Measurements from ENCODE around the gene CASP4.
A peak's percentile ranks its signal among the peaks of the same experiment; 100 is the strongest.
"Not testable (repeated sequence)": the region's sequence is repeated elsewhere in the genome, so short reads cannot be mapped to it uniquely, and the experiment has no call there.

Gene CASP4

DNA sequence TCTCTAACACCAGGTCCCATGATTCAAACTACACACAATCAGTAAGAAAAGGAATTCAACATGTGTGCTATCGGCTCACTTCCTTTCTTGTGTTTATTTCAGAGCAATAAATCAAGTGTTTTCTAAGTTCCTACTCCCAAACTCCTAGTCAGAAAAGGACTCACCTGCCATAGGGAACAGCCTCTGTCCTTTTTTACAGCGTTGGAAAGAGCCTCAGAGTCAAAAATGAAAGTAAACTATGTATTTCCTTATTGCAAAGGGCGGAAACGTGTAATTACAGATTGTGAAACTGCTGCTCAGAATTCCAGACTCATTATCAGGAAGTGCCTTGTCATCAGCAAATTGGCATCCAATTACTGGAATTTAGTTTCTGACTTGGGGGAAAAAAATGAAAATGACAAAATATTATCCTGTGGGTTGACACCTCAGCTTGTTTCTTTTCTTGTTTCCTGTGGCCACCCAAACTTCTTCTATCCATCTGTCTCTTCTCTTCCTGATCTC lies at the start of gene CASP4:
CASP4 (minus strand) TSS at position 220 of the 501 bp plus-strand sequence; CDS start at position 171, 49 bp downstream.
- no peak for DNase-seq

DNA sequence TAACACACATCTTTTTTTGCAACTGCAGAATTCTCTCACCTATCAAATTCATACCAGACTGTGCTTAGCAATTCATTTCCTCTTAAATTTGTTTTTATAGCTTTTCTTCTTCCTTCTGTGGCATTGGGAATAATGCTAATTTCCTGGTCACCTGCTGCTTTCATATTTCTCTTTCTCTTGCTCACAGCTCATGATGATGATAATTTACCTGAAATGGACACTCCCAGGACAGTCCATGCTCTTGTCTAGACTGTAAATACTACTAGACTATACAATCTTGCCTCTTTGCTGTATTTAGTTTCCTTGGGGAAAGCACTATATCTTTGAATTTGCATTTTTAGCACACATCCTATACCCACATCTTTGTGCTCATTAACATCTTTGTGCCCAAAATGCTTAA lies 39.1 kb upstream of the CASP4 start:
- no peak for DNase-seq

DNA sequence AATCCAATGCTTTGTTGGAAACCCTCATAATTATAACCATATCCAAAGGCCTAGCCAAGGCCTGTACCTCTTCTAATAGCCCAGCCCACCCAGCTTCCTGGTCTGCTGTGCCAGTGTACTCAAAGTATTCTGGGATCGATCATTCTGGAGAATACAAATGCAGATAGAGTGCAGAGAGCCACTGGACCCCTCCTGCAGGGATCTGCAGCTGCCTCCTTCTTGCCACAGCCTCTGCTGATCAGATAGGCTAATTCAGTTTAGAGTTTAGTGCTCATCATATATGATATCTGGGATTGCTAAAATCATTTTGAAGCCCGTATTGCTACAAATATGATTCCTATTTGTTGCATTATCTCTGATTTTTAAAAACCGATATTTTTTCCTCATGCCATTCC lies 37.1 kb upstream of the CASP4 start:
- no peak for DNase-seq

DNA sequence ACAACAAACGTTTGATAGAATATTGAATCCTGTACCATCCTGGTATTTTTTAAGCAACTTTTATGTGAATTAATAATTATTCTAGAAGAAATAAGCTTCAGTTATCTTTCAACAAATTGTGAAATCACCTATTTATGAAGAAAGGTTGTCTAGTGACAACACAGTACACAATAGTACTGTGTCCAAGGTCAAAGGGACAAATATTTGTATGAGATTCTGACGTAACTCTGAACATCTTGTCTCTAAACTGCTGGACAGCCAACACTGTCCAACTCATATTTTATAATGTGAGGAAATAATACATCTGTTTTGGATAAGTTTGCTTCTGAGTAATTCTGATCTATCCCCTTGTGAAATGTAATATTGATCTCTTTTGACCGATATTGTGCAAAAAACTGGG lies 35.6 kb upstream of the CASP4 start:
- no peak for DNase-seq

DNA sequence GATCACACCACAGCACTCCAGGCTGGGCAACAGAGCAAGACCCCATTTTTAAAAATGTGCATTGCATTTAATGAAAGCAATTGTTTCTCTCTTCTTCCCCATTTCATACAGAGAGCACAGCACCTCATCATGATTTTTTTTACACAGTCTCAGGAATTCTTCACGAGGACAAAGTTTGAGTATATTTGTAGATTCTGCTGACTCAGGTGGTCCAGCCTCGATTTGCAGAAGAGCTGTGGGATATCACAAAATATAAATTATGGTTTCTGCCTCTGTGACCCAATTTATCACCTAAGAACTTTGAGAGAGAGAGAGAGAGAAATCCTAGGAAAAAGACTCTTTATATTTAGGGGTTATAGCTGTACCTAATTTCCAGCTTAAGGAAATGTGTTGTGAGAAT lies 34.8 kb upstream of the CASP4 start:
- no peak for DNase-seq

DNA sequence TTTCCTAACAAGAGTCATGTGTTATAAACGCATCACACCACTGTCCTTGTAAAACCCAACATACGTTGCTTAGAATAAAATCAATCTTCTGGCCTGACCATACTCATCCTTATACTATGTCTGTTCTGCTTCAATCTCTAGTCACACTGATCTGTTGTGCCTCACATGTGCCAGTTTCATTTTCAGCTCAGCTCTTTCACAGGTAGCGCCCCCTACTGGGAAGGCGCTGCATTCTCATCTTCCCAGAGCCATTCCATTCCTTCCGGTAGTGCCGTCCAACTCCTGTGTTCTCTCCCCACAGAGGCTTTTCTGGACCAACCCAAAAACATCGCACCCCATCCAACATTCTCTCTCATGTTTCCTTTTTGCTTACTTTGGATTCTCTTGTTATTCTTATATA lies 32.4 kb upstream of the CASP4 start:
- DNase-seq: peak; percentile 30

DNA sequence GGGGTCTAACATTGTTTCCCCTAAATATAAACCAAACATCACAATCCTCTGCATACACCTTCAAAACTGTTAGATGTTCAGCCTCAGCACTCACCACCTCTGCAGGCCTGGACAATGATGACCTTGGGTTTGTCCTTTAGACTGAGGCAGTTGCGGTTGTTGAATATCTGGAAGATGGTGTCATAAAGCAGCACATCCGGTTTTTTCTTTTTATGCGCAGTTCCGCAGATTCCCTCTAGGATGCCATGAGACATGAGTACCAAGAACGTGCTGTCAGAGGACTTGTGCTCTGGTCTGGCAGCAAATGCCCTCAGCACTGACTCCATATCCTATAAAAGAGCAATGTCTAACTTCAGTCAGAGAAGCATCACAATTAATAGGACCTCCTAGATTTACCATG lies 31.8 kb upstream of the CASP4 start:
- DNase-seq: no peak

DNA sequence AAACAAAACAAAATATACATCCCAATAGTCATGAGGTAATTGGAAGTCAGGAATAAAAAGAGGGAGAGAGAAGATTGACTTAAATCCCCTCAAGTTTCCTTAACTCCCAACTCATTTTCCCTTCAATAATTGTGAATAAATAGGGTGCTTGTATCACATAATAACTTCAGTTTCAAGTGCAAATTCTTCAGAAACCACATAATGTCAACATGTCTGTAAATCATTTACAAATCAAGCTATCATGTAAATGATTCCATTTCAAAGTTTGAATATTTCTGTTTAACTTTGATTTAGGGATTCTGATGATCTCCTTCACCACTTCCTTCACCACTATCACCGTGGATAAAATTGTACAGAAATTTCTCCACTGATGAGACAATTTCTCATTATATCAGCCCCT lies 31.3 kb upstream of the CASP4 start:
- DNase-seq: no peak

DNA sequence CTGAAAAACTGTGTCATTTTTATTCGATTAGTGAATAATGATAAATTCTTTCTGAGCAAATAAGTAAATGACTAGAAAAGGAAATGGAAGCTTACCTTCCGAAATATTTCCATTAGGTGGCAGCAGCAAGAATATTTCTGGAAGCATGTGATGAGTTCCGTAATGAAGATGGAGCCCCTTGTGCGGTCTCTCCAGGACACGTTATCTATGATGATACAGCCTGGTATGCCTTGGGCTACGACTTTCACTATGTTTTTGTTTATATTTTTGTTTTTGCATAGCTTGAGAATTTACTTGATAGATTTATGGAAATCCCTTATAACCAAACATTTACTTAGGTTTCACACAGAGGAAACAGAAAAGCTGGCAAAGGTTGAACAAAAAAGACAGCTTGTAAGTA lies 28.9 kb upstream of the CASP4 start:
- no peak for DNase-seq

DNA sequence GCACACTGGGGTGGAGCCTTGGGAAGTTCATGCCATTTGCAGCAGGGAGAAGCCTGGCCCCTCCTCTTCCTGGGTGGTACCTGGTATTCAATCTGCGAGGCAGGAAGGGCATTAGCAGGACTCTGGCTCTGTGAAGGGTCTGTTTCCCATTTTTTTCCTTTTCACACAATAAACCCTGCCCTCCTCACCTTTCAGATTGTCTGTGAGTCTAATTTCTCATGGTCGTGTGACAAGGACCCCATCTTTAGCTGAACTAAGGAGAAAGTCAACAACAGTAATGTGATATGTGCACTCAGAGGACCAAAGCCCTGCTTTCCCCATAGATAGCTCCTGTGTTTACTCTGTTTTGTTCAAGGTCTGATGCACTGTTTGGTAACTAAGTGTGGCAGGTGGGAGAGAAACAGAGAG lies 26.6 kb upstream of the CASP4 start:
- DNase-seq: no peak

DNA sequence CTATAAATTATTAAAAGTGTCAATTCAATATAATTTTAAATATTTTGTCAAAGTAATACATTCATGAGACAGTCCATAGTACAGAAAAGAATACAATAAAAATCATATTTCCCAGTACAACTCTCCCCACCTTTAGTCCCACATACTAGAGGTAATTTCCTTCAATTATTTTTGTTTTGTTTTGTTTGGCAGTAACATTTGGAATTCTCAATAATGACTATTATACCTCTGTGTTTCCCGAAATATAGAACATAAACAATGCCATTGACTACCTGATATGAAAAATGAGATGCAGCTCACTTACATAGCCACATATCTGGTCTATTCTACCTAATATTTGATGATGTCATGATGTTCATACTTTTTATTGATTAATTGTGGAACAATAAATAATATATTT lies 24.4 kb upstream of the CASP4 start:
- no peak for DNase-seq

DNA sequence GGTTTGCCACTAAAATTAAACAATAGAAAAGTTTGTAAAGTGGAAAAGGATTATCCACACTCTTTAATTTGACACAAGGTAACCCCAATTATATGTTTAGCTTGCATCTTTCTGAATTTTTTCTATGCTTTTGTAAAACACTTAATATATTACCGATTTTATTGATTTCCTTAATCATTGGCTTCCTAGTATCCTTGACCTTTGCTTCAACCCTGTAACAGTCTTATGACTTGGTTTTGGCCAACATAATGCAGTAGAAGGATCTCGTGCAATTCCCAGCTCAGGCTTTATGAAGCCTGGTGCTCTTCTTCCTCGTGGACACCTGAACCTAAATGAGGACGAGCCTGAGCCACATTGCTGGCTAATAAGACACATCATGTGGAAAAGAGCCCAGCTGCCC lies 23.6 kb upstream of the CASP4 start:
- no peak for DNase-seq

DNA sequence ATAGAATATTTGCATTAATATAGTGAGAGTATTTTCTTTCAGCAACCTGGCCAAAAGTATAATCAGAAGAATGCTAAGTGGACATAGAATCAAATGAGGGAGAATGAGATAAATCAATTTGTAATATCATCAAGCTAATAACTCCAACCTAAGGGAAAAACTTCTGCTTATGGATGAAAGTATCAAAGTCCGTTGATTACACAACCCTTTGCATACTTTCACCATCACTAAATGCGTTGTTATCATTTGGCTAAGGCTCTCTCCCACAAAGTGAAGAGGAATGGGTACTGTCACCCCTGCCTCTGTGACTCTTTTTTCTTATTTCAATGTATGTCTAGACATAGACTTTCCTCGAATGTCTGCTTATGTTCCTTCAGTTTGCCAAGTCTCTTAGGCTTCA lies 16.4 kb upstream of the CASP4 start:
- no peak for DNase-seq

DNA sequence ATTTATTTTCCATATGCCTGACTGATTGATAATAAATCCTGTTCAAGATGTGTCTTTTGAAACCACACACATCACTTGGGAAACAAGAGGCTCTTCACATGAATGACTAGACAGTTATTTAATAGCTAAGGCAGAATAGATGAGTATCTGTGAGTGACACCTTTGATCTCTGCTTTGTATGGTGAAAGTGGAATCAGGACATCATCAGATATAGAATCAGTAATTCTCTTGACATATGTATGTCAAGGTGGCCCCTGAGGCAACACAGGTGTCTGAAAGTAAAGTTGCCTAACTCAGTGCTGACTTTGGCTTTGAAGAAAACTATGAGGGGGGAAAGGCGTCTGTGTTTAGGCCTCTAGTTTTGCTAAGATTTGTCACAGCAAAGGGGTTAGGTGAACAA lies 11.5 kb upstream of the CASP4 start:
- DNase-seq: no peak

DNA sequence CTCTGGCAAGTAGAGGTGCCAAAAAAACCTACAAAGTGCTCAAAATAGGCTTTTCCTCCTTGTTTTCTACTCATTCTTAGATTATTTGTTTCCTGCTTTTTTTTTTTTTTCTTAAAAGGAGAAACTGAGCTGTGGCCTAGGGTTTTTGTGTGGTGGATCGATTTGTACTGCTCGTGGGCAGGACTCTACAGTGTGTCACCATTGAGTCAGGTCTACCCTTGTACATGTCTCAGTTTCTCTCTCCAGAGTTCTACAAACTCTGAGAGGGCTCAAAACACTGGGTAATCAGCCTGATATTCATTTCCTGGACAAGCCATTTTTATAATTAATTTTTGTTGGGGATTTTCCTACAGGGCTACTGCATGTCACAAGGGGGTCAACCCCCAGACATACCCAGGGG lies 5.2 kb upstream of the CASP4 start:
- no peak for DNase-seq

DNA sequence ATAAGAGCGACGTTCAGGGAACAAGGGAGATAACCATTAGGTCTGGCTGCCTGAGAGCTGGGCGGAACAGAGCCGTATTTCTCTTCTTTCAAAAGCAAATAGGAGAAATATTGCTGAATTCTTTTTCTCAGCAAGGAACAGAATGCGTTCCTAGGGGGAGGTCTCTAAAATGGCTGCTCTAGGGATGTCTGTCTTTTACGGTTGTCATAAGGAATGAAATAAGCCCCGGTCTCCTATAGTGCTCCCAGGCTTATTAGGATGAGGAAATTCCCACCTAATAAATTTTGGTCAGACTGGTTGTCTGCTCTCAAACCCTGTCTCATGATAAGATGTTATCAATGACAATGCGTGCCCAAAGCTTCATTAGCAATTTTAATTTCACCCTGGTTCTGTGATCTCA lies 4.5 kb upstream of the CASP4 start:
- not testable (repeated sequence) for DNase-seq

DNA sequence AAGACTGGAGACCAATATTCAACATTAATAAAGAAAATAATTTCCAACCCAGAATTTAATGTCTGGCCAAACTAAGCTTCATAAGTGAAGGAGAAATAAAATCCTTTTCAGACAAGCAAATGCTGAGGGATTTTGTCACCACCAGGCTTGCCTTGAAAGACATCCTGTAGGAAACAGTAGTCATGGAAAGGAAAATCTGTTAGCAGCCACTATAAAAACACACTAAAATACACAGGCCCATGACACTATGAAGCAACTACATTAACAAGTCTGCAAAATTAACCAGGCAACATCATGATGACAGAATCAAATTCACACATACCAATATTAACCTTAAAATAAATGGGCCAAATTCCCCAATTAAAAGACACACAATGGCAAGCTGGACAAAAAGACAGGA lies 2.4 kb upstream of the CASP4 start:
- no peak for DNase-seq

DNA sequence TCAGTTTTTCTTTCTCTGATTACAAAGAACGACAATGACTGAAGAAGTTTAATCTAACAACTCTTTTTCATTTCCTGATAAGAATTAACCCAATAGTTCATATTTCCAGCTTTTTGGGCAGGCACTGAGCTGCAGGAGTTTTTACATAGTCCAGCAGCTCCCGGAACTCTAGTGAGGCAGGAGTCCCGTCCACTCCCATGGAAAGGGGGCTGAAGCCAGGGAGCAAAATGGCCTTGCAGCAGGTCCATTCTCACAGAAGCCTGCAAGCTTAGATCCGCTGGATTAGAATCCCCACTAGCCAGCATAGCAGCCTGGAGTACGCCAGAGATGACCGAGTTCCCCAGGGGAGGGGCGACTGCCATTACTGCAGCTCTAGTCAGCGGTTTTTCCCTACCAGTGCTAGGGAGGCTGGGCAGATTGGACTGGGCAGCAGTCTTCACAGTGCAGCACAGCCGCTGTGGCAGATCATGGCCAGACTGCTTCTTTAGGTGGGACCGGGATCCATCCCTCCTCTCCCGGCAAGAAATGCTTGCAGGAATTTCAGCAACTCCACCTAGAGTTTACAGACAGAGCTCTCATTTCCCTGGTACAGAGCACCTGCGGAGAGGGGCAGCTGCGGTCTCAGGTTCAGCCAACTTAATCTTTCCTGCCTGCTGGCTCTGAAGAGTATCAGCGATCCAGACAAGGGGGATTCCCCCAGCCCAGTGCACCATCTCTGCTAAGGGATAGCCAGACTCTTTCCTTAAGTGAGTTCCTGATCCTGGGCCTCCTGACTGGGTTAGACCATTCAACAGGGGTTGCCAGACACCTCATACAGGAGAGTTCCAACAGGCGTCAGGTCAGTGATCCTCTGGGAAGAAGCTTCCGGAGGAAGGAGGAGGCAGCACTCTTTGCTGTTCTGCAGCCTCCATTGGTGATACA lies 742 bp upstream of the CASP4 start:
- no peak for DNase-seq

DNA sequence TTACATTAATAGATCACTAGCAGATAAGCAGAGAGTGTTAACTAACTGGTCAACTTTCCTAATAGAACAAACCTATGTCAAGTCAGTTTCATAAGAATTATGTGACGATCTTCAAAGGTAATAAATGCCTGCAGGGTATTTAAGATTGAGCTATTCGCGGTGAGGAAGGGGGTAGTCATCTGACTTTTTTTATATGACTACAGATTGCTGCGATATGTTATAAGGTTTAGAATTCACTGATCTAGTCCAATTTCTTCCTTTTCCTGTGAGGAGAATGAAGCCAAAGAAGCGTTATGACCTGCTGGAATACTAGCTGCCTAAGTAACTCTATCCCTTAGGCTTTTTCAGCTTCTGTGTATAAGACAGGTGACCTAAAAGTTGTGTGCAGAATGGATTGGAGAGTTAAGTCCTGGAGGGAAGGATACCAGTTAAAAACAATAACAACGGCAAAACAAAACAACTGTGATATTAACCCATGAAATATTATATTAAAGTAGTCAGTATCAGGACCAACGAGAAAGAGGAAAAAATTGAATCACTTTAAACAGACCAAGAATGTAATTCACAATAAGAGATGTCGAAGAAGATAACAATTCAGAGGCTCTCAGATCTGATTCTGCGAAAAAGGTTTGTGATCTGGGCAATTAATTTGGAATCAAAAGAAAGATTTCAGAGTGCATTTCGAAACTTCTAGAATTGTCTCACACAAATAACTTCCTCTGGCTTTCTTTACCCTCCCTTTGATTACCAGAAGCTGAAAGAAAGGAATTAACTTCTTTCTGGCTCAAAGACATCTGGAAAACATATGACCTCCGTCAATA lies 630 bp downstream of the CASP4 start:
- DNase-seq: no peak

DNA sequence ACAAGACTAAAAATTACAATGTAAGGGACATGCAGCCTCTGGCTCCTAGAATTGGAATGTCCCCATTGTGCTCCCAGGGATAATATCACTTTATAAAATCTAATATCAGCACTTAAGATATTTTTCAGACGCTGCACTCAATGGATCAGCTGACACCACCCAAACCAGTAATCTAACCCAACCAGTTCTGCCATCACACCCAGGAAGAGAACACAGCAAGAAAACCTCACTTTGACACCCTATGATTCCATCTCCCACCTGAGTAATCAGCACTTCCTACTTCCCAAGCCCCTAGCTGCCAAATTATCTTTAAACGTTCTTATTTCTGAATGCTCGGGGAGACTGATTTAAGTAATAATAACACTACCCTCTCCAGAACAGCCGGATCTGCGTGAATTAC lies 2.6 kb downstream of the CASP4 start:
- no peak for DNase-seq

DNA sequence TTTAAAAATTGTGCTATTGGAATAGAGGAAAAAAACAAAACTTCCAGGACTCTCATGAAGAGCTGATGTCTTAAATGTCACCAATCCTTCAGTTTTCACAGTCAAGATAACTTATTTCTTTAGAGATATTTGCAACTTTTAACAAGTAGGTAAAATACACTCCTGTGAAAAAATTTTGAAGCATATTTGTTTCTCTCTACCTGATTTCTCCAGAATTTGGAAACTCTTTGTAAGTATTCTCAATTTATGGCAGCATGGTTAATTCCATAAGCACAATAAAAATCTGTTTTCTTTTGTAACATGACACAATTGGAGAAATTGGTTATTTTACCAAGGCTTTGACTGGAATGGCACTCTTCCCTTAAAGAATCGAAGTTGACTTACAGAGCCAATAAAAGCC lies 4.1 kb downstream of the CASP4 start:
- DNase-seq: no peak

DNA sequence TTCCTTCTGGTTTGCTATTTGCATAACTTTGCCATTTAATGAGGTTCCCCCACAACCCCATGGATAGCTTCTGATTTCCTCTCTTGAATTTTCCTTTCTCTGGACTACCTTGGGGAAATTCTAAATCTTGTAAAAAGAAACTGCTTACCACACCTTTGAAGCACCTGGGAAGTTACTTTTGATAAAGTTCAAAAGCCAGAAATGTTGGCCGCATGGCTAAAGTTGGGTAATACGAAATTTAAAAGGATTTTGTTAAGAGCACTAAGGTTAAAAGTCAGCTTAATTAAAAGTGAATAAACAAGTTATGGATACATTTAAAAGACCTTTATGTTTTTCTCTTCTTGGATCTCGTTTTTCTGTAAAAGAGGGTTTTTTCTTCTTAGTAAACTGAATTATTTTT lies 5.5 kb downstream of the CASP4 start:
- no peak for DNase-seq

DNA sequence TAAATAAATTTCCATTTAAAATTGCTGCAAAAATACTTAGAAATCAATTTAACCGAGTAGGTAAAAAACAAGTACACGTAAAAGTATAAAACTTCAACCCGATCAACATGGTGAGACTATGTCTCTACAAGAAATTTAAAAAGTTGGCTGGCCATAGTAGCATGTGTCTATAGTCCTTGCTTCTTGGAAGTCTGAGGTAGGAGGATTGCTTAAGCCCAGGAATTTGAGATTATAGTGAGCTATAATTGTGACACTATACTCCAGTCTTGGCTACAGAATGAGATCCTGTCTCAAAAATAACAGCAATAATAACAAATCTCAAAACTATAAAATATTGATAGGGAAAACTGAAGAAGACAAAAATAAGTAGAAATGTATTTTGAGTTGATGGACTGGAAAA lies 11.1 kb downstream of the CASP4 start:
- no peak for DNase-seq

DNA sequence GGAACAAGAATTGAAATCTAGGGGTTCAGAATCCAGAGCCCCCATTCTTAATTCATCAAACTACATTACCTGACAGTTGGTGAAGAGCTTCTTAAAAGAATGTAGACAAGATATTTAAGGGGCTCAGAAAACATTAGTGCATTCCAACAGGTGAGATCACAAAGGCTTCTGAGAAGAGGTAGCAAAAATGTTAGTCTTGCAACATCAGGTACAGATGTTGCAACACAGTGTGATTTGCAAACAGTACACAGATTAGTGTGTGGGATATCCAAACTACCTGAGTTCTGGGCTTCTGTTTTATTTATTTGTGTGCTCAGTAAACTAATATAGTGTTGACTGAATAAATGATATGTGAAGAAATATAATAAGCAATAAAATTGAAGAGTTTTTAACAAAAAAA lies 11.8 kb downstream of the CASP4 start:
- no peak for DNase-seq
